Gastrocnemius medialis (tissue), 4 donors: Measurements from ENCODE around the gene ANTKMT.

Experiments
- CTCF ChIP-seq, 5 experiments: fragments of 450-650 bp in 3 of 5; fragments of 200-600 bp in 2 of 5; sonication (generic) in 2 of 5; IDR thresholded peaks in 4 of 5; conservative IDR thresholded peaks in 1 of 5; 1 replicate in 4 of 5; 2 replicates in 1 of 5; pipeline ENCODE4 v1.5.1; 2016 to 2019; ENCODE audit warnings: antibody characterized with exemption in 5 of 5, mild to moderate bottlenecking in 3 of 5, moderate library complexity in 3 of 5
- POLR2A ChIP-seq, 2 donors: fragments of 450-650 bp; IDR thresholded peaks; one replicate each; pipeline ENCODE4 v1.6.1; 2017; ENCODE audit warnings: antibody characterized with exemption in 2 of 2, mild to moderate bottlenecking in 2 of 2, moderate library complexity in 2 of 2

- TF ChIP-seq CTCF (IDR thresholded peaks at IDR 0.05 in 4 of 5, conservative IDR thresholded peaks at IDR 0.05 in 1 of 5): no peak
- TF ChIP-seq POLR2A (IDR thresholded peaks at IDR 0.05): no peak
These were observed 16.1 kb downstream of the ANTKMT start for GRCh38 chr16:736936-737481.
